ENCODE results near the gene PCNP.

- TF ChIP-seq, protein P1, sequence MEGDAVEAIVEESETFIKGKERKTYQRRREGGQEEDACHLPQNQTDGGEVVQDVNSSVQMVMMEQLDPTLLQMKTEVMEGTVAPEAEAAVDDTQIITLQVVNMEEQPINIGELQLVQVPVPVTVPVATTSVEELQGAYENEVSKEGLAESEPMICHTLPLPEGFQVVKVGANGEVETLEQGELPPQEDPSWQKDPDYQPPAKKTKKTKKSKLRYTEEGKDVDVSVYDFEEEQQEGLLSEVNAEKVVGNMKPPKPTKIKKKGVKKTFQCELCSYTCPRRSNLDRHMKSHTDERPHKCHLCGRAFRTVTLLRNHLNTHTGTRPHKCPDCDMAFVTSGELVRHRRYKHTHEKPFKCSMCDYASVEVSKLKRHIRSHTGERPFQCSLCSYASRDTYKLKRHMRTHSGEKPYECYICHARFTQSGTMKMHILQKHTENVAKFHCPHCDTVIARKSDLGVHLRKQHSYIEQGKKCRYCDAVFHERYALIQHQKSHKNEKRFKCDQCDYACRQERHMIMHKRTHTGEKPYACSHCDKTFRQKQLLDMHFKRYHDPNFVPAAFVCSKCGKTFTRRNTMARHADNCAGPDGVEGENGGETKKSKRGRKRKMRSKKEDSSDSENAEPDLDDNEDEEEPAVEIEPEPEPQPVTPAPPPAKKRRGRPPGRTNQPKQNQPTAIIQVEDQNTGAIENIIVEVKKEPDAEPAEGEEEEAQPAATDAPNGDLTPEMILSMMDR (IDR thresholded peaks at IDR 0.05), result no peak
- no peak for TF ChIP-seq EZH2 (IDR thresholded peaks at IDR 0.05; ENCODE audit: borderline replicate concordance, insufficient read depth, low read depth, low read length, poor library complexity, severe bottlenecking)
Measured at GRCh38 chr3:101643009-101643844, 69.2 kb downstream of the PCNP start.
